HG03558 (cell line): ENCODE results near the gene AFP.

Source experiments
- ATAC-seq: cut with Tn5 transposase; IDR thresholded peaks from one replicate; pipeline ENCODE4 v1.9.1; 2021; ENCODE audit warnings: moderate number of reproducible peaks; ENCODE audit not compliant: unreplicated experiment; ENCODE audit errors: extremely low read depth

The AFP gene

DNA sequence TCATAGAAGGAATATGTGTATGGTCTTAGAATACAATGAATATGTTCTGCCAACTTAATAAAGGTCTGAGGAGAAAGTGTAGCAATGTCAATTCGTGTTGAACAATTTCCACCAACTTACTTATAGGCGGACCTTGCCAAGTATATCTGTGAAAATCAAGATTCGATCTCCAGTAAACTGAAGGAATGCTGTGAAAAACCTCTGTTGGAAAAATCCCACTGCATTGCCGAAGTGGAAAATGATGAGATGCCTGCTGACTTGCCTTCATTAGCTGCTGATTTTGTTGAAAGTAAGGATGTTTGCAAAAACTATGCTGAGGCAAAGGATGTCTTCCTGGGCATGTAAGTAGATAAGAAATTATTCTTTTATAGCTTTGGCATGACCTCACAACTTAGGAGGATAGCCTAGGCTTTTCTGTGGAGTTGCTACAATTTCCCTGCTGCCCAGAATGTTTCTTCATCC is 22.7 kb upstream of the AFP start:
- ATAC-seq, result no peak

- ATAC-seq, result no peak
These were observed 21.1 kb upstream of the AFP start for GRCh38 chr4:73414936-73415271.

DNA sequence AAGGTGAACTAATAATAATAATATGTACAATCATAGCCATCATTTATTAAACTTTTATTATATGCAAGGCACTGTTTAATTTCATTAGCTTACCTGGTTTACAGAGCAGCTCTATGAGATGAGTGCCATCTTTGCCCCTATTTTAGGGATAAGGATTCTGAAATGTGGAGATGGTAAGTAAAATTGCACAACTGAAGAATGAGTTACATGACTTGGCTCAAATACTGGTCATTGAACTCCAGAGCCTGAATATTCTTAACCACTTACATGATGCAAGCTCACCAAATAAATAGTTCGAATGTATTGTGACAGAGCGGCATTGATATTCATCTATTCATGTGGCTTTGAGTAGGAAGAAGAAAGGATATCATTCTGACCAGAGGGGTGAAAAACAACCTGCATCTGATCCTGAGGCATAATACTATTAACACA is 20.2 kb upstream of the AFP start:
- ATAC-seq, result no peak

- no peak for ATAC-seq
These were observed 19.5 kb upstream of the AFP start for GRCh38 chr4:73416423-73417087.

DNA sequence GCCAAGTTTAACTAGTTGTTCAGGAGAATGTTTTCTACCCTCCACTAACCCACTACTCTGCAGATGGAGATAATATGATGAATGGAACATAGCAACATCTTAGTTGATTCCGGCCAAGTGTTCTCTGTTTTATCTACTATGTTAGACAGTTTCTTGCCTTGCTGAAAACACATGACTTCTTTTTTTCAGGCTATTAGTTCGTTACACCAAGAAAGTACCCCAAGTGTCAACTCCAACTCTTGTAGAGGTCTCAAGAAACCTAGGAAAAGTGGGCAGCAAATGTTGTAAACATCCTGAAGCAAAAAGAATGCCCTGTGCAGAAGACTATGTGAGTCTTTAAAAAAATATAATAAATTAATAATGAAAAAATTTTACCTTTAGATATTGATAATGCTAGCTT is 18.7 kb upstream of the AFP start:
- no peak for ATAC-seq

DNA sequence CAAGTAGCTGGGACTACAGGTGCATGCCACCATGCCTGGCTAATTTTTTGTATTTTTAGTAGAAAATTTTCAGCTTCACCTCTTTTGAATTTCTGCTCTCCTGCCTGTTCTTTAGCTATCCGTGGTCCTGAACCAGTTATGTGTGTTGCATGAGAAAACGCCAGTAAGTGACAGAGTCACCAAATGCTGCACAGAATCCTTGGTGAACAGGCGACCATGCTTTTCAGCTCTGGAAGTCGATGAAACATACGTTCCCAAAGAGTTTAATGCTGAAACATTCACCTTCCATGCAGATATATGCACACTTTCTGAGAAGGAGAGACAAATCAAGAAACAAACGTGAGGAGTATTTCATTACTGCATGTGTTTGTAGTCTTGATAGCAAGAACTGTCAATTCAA is 18.0 kb upstream of the AFP start:
- ATAC-seq, result no peak

DNA sequence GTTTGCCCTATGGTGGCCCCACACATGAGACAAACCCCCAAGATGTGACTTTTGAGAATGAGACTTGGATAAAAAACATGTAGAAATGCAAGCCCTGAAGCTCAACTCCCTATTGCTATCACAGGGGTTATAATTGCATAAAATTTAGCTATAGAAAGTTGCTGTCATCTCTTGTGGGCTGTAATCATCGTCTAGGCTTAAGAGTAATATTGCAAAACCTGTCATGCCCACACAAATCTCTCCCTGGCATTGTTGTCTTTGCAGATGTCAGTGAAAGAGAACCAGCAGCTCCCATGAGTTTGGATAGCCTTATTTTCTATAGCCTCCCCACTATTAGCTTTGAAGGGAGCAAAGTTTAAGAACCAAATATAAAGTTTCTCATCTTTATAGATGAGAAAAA is 17.3 kb upstream of the AFP start:
- ATAC-seq, result no peak

DNA sequence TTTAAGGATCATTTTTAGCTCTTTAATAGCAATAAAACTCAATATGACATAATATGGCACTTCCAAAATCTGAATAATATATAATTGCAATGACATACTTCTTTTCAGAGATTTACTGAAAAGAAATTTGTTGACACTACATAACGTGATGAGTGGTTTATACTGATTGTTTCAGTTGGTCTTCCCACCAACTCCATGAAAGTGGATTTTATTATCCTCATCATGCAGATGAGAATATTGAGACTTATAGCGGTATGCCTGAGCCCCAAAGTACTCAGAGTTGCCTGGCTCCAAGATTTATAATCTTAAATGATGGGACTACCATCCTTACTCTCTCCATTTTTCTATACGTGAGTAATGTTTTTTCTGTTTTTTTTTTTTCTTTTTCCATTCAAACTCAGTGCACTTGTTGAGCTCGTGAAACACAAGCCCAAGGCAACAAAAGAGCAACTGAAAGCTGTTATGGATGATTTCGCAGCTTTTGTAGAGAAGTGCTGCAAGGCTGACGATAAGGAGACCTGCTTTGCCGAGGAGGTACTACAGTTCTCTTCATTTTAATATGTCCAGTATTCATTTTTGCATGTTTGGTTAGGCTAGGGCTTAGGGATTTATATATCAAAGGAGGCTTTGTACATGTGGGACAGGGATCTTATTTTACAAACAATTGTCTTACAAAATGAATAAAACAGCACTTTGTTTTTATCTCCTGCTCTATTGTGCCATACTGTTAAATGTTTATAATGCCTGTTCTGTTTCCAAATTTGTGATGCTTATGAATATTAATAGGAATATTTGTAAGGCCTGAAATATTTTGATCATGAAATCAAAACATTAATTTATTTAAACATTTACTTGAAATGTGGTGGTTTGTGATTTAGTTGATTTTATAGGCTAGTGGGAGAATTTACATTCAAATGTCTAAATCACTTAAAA is 16.6 kb upstream of the AFP start:
- no peak for ATAC-seq

DNA sequence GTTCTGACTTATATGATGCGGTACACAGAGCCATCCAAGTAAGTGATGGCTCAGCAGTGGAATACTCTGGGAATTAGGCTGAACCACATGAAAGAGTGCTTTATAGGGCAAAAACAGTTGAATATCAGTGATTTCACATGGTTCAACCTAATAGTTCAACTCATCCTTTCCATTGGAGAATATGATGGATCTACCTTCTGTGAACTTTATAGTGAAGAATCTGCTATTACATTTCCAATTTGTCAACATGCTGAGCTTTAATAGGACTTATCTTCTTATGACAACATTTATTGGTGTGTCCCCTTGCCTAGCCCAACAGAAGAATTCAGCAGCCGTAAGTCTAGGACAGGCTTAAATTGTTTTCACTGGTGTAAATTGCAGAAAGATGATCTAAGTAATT is 15.4 kb upstream of the AFP start:
- ATAC-seq, result no peak

- ATAC-seq, result no peak
These were observed 14.1 kb upstream of the AFP start for GRCh38 chr4:73421708-73422457.

- no peak for ATAC-seq
These were observed 13.6 kb upstream of the AFP start for GRCh38 chr4:73422458-73422752.

- no peak for ATAC-seq
These were observed 12.8 kb upstream of the AFP start for GRCh38 chr4:73423184-73423583.

- no peak for ATAC-seq
These were observed 9.4 kb upstream of the AFP start for GRCh38 chr4:73426666-73427065.

DNA sequence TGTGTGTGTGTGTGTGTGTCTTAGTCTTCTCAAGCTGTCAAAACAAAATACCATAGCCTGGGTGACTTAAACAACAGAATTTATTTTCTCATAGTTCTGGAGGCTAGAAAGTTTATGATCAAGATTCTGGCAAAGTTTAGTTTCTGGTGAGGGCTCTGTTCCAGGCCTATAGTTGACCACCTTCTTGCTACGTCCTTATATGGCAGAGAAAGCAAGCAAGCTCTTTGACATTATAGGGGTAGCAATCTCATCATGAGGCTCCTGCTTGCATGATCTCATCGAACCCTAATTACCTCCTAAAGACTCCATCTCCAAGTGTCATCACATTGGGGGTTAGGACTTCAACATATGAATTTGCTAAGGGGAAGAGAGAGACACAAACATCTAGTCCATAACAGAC is 6.9 kb upstream of the AFP start:
- ATAC-seq, result no peak

- ATAC-seq, result no peak
These were observed 6.0 kb upstream of the AFP start for GRCh38 chr4:73429826-73430587.

- ATAC-seq, result no peak
These were observed 4.2 kb upstream of the AFP start for GRCh38 chr4:73431813-73432168.

DNA sequence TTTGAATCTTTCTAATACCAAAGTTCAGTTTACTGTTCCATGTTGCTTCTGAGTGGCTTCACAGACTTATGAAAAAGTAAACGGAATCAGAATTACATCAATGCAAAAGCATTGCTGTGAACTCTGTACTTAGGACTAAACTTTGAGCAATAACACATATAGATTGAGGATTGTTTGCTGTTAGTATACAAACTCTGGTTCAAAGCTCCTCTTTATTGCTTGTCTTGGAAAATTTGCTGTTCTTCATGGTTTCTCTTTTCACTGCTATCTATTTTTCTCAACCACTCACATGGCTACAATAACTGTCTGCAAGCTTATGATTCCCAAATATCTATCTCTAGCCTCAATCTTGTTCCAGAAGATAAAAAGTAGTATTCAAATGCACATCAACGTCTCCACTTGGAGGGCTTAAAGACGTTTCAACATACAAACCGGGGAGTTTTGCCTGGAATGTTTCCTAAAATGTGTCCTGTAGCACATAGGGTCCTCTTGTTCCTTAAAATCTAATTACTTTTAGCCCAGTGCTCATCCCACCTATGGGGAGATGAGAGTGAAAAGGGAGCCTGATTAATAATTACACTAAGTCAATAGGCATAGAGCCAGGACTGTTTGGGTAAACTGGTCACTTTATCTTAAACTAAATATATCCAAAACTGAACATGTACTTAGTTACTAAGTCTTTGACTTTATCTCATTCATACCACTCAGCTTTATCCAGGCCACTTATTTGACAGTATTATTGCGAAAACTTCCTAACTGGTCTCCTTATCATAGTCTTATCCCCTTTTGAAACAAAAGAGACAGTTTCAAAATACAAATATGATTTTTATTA is 3.6 kb upstream of the AFP start:
- no peak for ATAC-seq

- no peak for ATAC-seq
These were observed 2.9 kb upstream of the AFP start for GRCh38 chr4:73433140-73433539.

DNA sequence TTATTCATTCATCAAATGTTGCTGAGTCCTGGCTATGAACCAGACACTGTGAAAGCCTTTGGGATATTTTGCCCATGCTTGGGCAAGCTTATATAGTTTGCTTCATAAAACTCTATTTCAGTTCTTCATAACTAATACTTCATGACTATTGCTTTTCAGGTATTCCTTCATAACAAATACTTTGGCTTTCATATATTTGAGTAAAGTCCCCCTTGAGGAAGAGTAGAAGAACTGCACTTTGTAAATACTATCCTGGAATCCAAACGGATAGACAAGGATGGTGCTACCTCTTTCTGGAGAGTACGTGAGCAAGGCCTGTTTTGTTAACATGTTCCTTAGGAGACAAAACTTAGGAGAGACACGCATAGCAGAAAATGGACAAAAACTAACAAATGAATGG is 1.7 kb upstream of the AFP start:
- no peak for ATAC-seq
